DMS 273 (cell line): Measurements from ENCODE around the gene ROR1.

Experiments used
- DNase-seq: peaks from one replicate; lab custom pipeline; 2025; ENCODE audit not compliant: unreplicated experiment; lab: John Stamatoyannopoulos, UW

ROR1 gene

GRCh38 chr1:64126581-64126980, 352.8 kb downstream of the ROR1 start:
- no peak for DNase-seq

GRCh38 chr1:64127297-64127696, 353.5 kb downstream of the ROR1 start:
- no peak for DNase-seq

GRCh38 chr1:64129701-64130100, 355.9 kb downstream of the ROR1 start:
- DNase-seq: no peak

- no peak for DNase-seq
Observed at GRCh38 chr1:64131155-64131554, 357.3 kb downstream of the ROR1 start.

- DNase-seq: no peak
Observed at GRCh38 chr1:64133036-64133435, 359.2 kb downstream of the ROR1 start.

GRCh38 chr1:64135462-64136223, 361.8 kb downstream of the ROR1 start:
- DNase-seq: no peak

- DNase-seq: no peak
Observed at GRCh38 chr1:64136296-64136695, 362.5 kb downstream of the ROR1 start.

GRCh38 chr1:64136752-64137411, 363.1 kb downstream of the ROR1 start:
- peak; percentile 88 for DNase-seq

- no peak for DNase-seq
Observed at GRCh38 chr1:64137412-64137803, 363.6 kb downstream of the ROR1 start.

- DNase-seq: no peak
Observed at GRCh38 chr1:64139877-64140276, 366.1 kb downstream of the ROR1 start.

GRCh38 chr1:64140596-64140995, 366.8 kb downstream of the ROR1 start:
- no peak for DNase-seq

GRCh38 chr1:64147045-64147724, 373.4 kb downstream of the ROR1 start:
- DNase-seq: no peak

GRCh38 chr1:64147759-64148158, 373.9 kb downstream of the ROR1 start:
- DNase-seq: no peak

- DNase-seq: no peak
Observed at GRCh38 chr1:64150266-64150665, 376.4 kb downstream of the ROR1 start.

GRCh38 chr1:64150729-64151230, 377.0 kb downstream of the ROR1 start:
- DNase-seq: no peak

GRCh38 chr1:64155278-64155677, 381.5 kb downstream of the ROR1 start:
- no peak for DNase-seq

GRCh38 chr1:64161357-64161941, 387.6 kb downstream of the ROR1 start:
- no peak for DNase-seq

- no peak for DNase-seq
Observed at GRCh38 chr1:64162151-64162550, 388.3 kb downstream of the ROR1 start.

- no peak for DNase-seq
Observed at GRCh38 chr1:64162804-64163203, 389.0 kb downstream of the ROR1 start.

- no peak for DNase-seq
Observed at GRCh38 chr1:64163431-64163830, 389.6 kb downstream of the ROR1 start.

- DNase-seq: peak; percentile 41
Observed at GRCh38 chr1:64163970-64164369, 390.2 kb downstream of the ROR1 start.

- no peak for DNase-seq
Observed at GRCh38 chr1:64166629-64167028, 392.8 kb downstream of the ROR1 start.
